PFSK-1 (cell line): ENCODE data around the gene TTC28.

Experiments
- FOXP2 ChIP-seq: optimal IDR thresholded peaks from 2 replicates; pipeline ENCODE3; 2011; ENCODE audit warnings: borderline replicate concordance, control low read depth, inconsistent platforms; ENCODE audit not compliant: insufficient read depth; ENCODE audit errors: extremely low read length, extremely low read depth
- POLR2AphosphoS5 ChIP-seq: IDR thresholded peaks from 2 replicates; pipeline ENCODE4 v1.6.1; 2012; ENCODE audit warnings: low read depth, mild to moderate bottlenecking, control low read depth, low read length, moderate library complexity
- SIN3A ChIP-seq: IDR thresholded peaks from 2 replicates; pipeline ENCODE4 v1.6.1; 2012; ENCODE audit warnings: mild to moderate bottlenecking, low read length, moderate library complexity, borderline replicate concordance; ENCODE audit not compliant: insufficient read depth
- TAF1 ChIP-seq: IDR thresholded peaks from 2 replicates; pipeline ENCODE4 v1.6.1; 2012; ENCODE audit warnings: low read length, control low read depth, borderline replicate concordance; ENCODE audit not compliant: insufficient read depth
- TF ChIP-seq, protein P1 (sequence below), 2 experiments: IDR thresholded peaks; 2 replicates each; pipeline versions ENCODE4 v1.6.1 to v1.8.0; 2011 to 2012; ENCODE audit warnings: low read depth in 2 of 2, low read length in 2 of 2, control low read depth in 1 of 2, inconsistent platforms in 1 of 2, mild to moderate bottlenecking in 1 of 2, moderate library complexity in 1 of 2; ENCODE audit not compliant: insufficient read depth in 1 of 2

DNA sequence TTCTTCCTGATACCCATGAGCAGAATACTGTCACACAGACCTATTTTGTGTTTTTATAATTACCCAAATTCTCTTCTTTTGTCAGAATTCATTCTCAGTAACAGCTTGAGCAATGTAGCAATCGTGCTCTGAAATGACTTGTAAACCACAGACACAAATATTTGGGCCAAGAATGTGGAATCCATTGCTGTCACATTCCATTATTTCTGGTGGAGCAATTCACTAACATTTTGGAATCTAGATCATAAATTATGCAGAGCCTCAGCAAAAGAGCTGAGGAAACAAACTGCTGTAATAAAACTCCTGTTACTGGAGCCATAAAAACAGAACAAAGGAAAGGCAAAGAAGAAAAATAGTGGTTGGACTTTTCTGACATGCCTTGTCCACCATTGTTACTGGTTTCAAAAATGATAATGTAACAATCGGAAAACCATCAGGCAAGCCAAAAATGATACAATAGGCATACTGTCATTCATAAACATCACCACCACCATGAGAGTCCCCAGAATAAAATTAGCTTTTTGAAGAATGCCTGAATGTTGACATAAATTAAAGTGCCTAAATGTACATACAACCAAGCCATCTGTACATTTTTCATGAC is 537.2 kb downstream of the TTC28 start:
- TF ChIP-seq, protein P1, sequence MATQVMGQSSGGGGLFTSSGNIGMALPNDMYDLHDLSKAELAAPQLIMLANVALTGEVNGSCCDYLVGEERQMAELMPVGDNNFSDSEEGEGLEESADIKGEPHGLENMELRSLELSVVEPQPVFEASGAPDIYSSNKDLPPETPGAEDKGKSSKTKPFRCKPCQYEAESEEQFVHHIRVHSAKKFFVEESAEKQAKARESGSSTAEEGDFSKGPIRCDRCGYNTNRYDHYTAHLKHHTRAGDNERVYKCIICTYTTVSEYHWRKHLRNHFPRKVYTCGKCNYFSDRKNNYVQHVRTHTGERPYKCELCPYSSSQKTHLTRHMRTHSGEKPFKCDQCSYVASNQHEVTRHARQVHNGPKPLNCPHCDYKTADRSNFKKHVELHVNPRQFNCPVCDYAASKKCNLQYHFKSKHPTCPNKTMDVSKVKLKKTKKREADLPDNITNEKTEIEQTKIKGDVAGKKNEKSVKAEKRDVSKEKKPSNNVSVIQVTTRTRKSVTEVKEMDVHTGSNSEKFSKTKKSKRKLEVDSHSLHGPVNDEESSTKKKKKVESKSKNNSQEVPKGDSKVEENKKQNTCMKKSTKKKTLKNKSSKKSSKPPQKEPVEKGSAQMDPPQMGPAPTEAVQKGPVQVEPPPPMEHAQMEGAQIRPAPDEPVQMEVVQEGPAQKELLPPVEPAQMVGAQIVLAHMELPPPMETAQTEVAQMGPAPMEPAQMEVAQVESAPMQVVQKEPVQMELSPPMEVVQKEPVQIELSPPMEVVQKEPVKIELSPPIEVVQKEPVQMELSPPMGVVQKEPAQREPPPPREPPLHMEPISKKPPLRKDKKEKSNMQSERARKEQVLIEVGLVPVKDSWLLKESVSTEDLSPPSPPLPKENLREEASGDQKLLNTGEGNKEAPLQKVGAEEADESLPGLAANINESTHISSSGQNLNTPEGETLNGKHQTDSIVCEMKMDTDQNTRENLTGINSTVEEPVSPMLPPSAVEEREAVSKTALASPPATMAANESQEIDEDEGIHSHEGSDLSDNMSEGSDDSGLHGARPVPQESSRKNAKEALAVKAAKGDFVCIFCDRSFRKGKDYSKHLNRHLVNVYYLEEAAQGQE (IDR thresholded peaks at IDR 0.05; ENCODE audit: insufficient read depth in 1 of 2, low read depth in 2 of 2, low read length in 2 of 2) = no peak
- no peak for TF ChIP-seq POLR2AphosphoS5
- TF ChIP-seq TAF1 = no peak
- no peak for TF ChIP-seq SIN3A
- TF ChIP-seq FOXP2 = no peak
